HepG2 (cell line): ENCODE data around the gene IZUMO4. TPM values are rescaled to one million over a fixed set of nuclear protein-coding genes. Genes with fewer than 3 reads are reported as not detected.

ENCODE experiments used
- FOXJ3 ChIP-seq: sonication (generic); formaldehyde crosslinking; IDR thresholded peaks from 2 replicates; pipeline ENCODE4 v1.4.0; 2020; ENCODE audit warnings: missing genetic modification reagents, mild to moderate bottlenecking, borderline replicate concordance
- KDM2A ChIP-seq: sonication (generic); formaldehyde crosslinking; IDR thresholded peaks from 2 replicates; pipeline ENCODE4 v1.4.0; 2020; ENCODE audit warnings: low read depth, missing genetic modification reagents, borderline replicate concordance
- KMT2B ChIP-seq: IDR thresholded peaks from 2 replicates; pipeline ENCODE4 v1.6.1; 2016; ENCODE audit warnings: missing genetic modification reagents, missing compliant biosample characterization
- TBL1XR1 ChIP-seq: fragments of 150-350 bp; IDR thresholded peaks from 2 replicates; pipeline ENCODE4 v1.6.1; 2014; ENCODE audit warnings: borderline replicate concordance, low read length; ENCODE audit not compliant: partially characterized antibody
- ZKSCAN8 ChIP-seq: IDR thresholded peaks from 2 replicates; pipeline ENCODE4 v1.6.1; 2016; ENCODE audit warnings: borderline replicate concordance, missing genetic modification reagents, missing compliant biosample characterization
- ZNF329 ChIP-seq: sonication (generic); formaldehyde crosslinking; IDR thresholded peaks from 2 replicates; pipeline ENCODE4 v1.9.0; 2021; ENCODE audit warnings: low read depth, mild to moderate bottlenecking, missing genetic modification reagents
- ZNF547 ChIP-seq: sonication (generic); formaldehyde crosslinking; IDR thresholded peaks from 2 replicates; pipeline ENCODE4 v1.5.1; 2020; ENCODE audit warnings: mild to moderate bottlenecking, missing genetic modification reagents
- ZNF670 ChIP-seq: sonication (generic); formaldehyde crosslinking; IDR thresholded peaks from 2 replicates; pipeline ENCODE4 v1.8.0; 2022; ENCODE audit warnings: mild to moderate bottlenecking, missing genetic modification reagents, borderline replicate concordance
- ZNF672 ChIP-seq: sonication (generic); formaldehyde crosslinking; IDR thresholded peaks from 2 replicates; pipeline ENCODE4 v1.8.1; 2022; ENCODE audit warnings: missing genetic modification reagents
- polyA plus RNA-seq, 8 experiments: library from polyadenylated mRNA; depleted of rRNA in 3 of 8; stranded (reverse) in 7 of 8; unstranded in 1 of 8; fragments of >200 nt; fragmentation: Illumina TruSeq in 4 of 8; extraction: Trizol in 4 of 8; gene quantifications; 2 replicates each; pipeline versions ENCODE4 v1.2.1 to v1.2.3, GENCODE V29; 2011 to 2016; ENCODE audit warnings: low read depth in 4 of 8, missing spikeins in 1 of 8, mixed read lengths in 1 of 8; ENCODE audit not compliant: insufficient read depth in 1 of 8
- total RNA-seq, 5 experiments: library from RNA; depleted of rRNA; stranded (reverse); fragments of >200 nt; fragmentation: Illumina TruSeq; extraction: Trizol; gene quantifications; 2 replicates each; pipeline ENCODE4 v1.2.3, GENCODE V29; 2016; ENCODE audit warnings: low read depth in 1 of 5
- TF ChIP-seq, protein P1 (sequence below): sonication (generic); formaldehyde crosslinking; IDR thresholded peaks from 2 replicates; pipeline ENCODE4 v1.4.0; 2020; ENCODE audit warnings: missing genetic modification reagents
- TF ChIP-seq, protein P2 (sequence below): sonication (generic); formaldehyde crosslinking; IDR thresholded peaks from 2 replicates; pipeline ENCODE4; 2020; ENCODE audit warnings: missing genetic modification reagents, mild to moderate bottlenecking, borderline replicate concordance
- TF ChIP-seq, protein P3 (sequence below): sonication (generic); formaldehyde crosslinking; IDR thresholded peaks from 2 replicates; pipeline ENCODE4 v1.8.1; 2023; ENCODE audit warnings: mild to moderate bottlenecking, moderate library complexity, missing genetic modification reagents
- TF ChIP-seq, protein P4 (sequence below): IDR thresholded peaks from 2 replicates; pipeline ENCODE4 v1.6.1; 2016

The IZUMO4 gene
- total and polyA plus RNA-seq, 2 of the 13 experiments (the other 11 are each of a cell fraction or from before 2014, with no cell fraction given), result 0.77 to 3.9 TPM

DNA sequence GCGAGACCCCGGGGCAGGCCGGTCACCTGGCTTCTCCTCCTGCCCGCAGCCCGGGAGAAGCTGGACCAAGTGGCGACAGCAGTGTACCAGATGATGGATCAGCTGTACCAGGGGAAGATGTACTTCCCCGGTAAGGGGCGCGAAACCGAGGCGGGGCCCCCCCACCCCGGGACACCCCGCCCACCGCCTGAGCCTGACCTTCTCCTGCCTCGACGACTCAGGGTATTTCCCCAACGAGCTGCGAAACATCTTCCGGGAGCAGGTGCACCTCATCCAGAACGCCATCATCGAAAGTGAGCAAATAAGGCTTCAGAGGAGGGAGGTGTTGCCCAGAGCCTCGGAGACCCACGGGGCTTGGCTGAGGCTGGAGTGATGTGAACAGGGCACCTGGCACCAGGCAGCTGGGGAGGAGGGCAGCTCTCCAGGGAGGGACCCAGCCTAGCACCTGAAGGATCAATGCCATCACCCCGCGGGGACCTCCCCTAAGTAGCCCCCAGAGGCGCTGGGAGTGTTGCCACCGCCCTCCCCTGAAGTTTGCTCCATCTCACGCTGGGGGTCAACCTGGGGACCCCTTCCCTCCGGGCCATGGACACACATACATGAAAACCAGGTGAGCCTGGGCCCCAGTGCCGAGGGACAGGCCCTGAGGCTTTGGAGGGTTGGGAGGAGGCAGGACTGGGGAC lies 629 bp downstream of the IZUMO4 start (continued):
- TF ChIP-seq ZKSCAN8 (CRISPR knock-in tag) (no peak), TBL1XR1 (no peak), ZNF547 (CRISPR knock-in tag) (0 out of 2 replicates have a peak, but pooled peaks have one; percentile 19), ZNF672 (no peak), ZNF329 (CRISPR knock-in tag) (0 out of 2 replicates have a peak, but pooled peaks have one; percentile 12), ZNF670 (CRISPR knock-in tag) (no peak), KMT2B (no peak), FOXJ3 (no peak), KDM2A (CRISPR knock-in tag) (no peak)
- TF ChIP-seq, protein P1, sequence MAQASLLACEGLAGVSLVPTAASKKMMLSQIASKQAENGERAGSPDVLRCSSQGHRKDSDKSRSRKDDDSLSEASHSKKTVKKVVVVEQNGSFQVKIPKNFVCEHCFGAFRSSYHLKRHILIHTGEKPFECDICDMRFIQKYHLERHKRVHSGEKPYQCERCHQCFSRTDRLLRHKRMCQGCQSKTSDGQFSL (CRISPR knock-in tag), result 0 out of 2 replicates have a peak, but pooled peaks have one; percentile 22
- TF ChIP-seq, protein P2, sequence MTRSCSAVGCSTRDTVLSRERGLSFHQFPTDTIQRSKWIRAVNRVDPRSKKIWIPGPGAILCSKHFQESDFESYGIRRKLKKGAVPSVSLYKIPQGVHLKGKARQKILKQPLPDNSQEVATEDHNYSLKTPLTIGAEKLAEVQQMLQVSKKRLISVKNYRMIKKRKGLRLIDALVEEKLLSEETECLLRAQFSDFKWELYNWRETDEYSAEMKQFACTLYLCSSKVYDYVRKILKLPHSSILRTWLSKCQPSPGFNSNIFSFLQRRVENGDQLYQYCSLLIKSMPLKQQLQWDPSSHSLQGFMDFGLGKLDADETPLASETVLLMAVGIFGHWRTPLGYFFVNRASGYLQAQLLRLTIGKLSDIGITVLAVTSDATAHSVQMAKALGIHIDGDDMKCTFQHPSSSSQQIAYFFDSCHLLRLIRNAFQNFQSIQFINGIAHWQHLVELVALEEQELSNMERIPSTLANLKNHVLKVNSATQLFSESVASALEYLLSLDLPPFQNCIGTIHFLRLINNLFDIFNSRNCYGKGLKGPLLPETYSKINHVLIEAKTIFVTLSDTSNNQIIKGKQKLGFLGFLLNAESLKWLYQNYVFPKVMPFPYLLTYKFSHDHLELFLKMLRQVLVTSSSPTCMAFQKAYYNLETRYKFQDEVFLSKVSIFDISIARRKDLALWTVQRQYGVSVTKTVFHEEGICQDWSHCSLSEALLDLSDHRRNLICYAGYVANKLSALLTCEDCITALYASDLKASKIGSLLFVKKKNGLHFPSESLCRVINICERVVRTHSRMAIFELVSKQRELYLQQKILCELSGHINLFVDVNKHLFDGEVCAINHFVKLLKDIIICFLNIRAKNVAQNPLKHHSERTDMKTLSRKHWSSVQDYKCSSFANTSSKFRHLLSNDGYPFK (CRISPR knock-in tag), result 0 out of 2 replicates have a peak, but pooled peaks have one; percentile 3
- TF ChIP-seq, protein P3, sequence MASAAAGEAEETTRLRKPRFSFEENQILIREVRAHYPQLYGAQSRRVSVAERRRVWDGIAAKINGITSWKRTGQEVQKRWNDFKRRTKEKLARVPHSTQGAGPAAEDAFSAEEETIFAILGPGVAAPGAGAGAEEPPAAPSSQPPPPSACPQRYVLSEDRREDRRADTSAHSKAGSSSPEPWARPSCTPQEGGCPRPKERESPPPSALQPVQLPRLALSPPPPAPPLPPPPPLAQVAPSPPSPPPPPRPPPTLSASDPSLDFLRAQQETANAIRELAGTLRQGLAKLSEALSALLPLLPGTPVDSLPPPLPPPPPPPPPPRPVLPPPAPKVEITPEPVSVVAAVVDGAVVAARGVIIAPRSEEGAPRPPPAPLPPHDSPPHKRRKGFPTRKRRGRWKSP, result no peak
- TF ChIP-seq, protein P4, sequence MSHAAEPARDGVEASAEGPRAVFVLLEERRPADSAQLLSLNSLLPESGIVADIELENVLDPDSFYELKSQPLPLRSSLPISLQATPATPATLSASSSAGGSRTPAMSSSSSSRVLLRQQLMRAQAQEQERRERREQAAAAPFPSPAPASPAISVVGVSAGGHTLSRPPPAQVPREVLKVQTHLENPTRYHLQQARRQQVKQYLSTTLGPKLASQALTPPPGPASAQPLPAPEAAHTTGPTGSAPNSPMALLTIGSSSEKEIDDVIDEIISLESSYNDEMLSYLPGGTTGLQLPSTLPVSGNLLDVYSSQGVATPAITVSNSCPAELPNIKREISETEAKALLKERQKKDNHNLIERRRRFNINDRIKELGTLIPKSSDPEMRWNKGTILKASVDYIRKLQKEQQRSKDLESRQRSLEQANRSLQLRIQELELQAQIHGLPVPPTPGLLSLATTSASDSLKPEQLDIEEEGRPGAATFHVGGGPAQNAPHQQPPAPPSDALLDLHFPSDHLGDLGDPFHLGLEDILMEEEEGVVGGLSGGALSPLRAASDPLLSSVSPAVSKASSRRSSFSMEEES, result no peak
